H9 (cell line): ENCODE measurements around the gene SMTNL2. TPM values are rescaled to one million over a fixed set of nuclear protein-coding genes. Genes with fewer than 3 reads are reported as not detected.

Experiments
- DNase-seq: peaks from one replicate; pipeline ENCODE4 v3.0.0-alpha.2; 2017
- H2AFZ ChIP-seq: one replicate; pipeline ENCODE4 v1.6.1; 2013; ENCODE audit warnings: mild to moderate bottlenecking, low read length, control low read depth, moderate library complexity
- H2AK5ac ChIP-seq: 2 replicates; pipeline ENCODE4 v1.6.1; 2013; ENCODE audit warnings: low read length, control low read depth, mixed read lengths; ENCODE audit not compliant: insufficient read length
- H2BK120ac ChIP-seq: one replicate; pipeline ENCODE4 v1.6.1; 2013; ENCODE audit warnings: low read depth, mild to moderate bottlenecking, low read length, control low read depth, inconsistent platforms; ENCODE audit not compliant: poor library complexity, severe bottlenecking
- H2BK12ac ChIP-seq: 2 replicates; pipeline ENCODE4 v1.6.1; 2013; ENCODE audit warnings: low read length, control low read depth, mixed read lengths, low read depth; ENCODE audit not compliant: insufficient read length
- H2BK15ac ChIP-seq: 2 replicates; pipeline ENCODE4 v1.6.1; 2013; ENCODE audit warnings: low read depth, low read length, control low read depth
- H2BK20ac ChIP-seq: one replicate; pipeline ENCODE4 v1.6.1; 2013; ENCODE audit warnings: low read depth, mild to moderate bottlenecking, low read length, control low read depth, inconsistent platforms; ENCODE audit not compliant: poor library complexity, severe bottlenecking
- H2BK5ac ChIP-seq: 2 replicates; pipeline ENCODE4 v1.6.1; 2013; ENCODE audit warnings: low read length, control low read depth, mixed read lengths; ENCODE audit not compliant: insufficient read length
- H3K14ac ChIP-seq: 2 replicates; pipeline ENCODE4 v1.6.1; 2013; ENCODE audit warnings: low read length, control low read depth; ENCODE audit not compliant: insufficient read depth
- H3K18ac ChIP-seq: 2 replicates; pipeline ENCODE4 v1.6.1; 2013; ENCODE audit warnings: low read depth, mild to moderate bottlenecking, mixed read lengths, low read length, control low read depth; ENCODE audit not compliant: insufficient read length
- H3K23ac ChIP-seq: 2 replicates; pipeline ENCODE4 v1.6.1; 2013; ENCODE audit warnings: low read length, control low read depth, mixed read lengths, low read depth; ENCODE audit not compliant: insufficient read length
- H3K23me2 ChIP-seq: 2 replicates; pipeline ENCODE4 v1.6.1; 2013; ENCODE audit warnings: low read depth, mild to moderate bottlenecking, mixed read lengths, low read length, control low read depth; ENCODE audit not compliant: insufficient read length, poor library complexity, severe bottlenecking
- H3K27ac ChIP-seq: 2 replicates; pipeline ENCODE4 v1.5.1; 2013; ENCODE audit warnings: low read length, control low read depth, mixed read lengths, low read depth; ENCODE audit not compliant: insufficient read length
- H3K27me3 ChIP-seq: 2 replicates; pipeline ENCODE4 v1.6.1; 2013; ENCODE audit warnings: low read length, control low read depth, inconsistent platforms; ENCODE audit not compliant: insufficient read depth
- H3K4ac ChIP-seq: 2 replicates; pipeline ENCODE4 v1.6.1; 2013; ENCODE audit warnings: low read depth, mild to moderate bottlenecking, control low read depth, inconsistent platforms, low read length, moderate library complexity
- H3K4me1 ChIP-seq: 2 replicates; pipeline ENCODE4 v1.6.1; 2013; ENCODE audit warnings: low read length, control low read depth, inconsistent platforms; ENCODE audit not compliant: insufficient read depth
- H3K4me2 ChIP-seq: 2 replicates; pipeline ENCODE4 v1.6.1; 2013; ENCODE audit warnings: low read length, control low read depth, mixed read lengths; ENCODE audit not compliant: insufficient read length, insufficient read depth
- H3K56ac ChIP-seq: 2 replicates; pipeline ENCODE4 v1.6.1; 2013; ENCODE audit warnings: low read depth, mild to moderate bottlenecking, mixed read lengths, low read length, control low read depth; ENCODE audit not compliant: insufficient read length
- H3K79me1 ChIP-seq: 2 replicates; pipeline ENCODE4 v1.6.1; 2013; ENCODE audit warnings: low read depth, mild to moderate bottlenecking, moderate library complexity, low read length, control low read depth, inconsistent platforms; ENCODE audit not compliant: insufficient read depth, poor library complexity, severe bottlenecking
- H3K79me2 ChIP-seq: 2 replicates; pipeline ENCODE4 v1.6.1; 2013; ENCODE audit warnings: low read length, control low read depth, inconsistent platforms; ENCODE audit not compliant: insufficient read depth
- H3K9ac ChIP-seq: 2 replicates; pipeline ENCODE4 v1.6.1; 2013; ENCODE audit warnings: low read length, control low read depth, mixed read lengths; ENCODE audit not compliant: insufficient read length; ENCODE audit errors: extremely low read depth
- H3K9me3 ChIP-seq: one replicate; pipeline ENCODE4 v1.6.1; 2013; ENCODE audit warnings: low read depth, low read length, inconsistent platforms; ENCODE audit not compliant: control insufficient read depth
- H3T11ph ChIP-seq: one replicate; pipeline ENCODE4 v1.6.1; 2013; ENCODE audit warnings: mild to moderate bottlenecking, low read length, control low read depth, inconsistent platforms
- H4K20me1 ChIP-seq: one replicate; pipeline ENCODE4 v1.6.1; 2013; ENCODE audit not compliant: control insufficient read depth, insufficient read length, insufficient read depth
- H4K5ac ChIP-seq: 2 replicates; pipeline ENCODE4 v1.6.1; 2013; ENCODE audit warnings: low read depth, mild to moderate bottlenecking, mixed read lengths, low read length, control low read depth; ENCODE audit not compliant: insufficient read length
- H4K8ac ChIP-seq: replicated peaks from 2 replicates; pipeline ENCODE4 v1.6.1; 2013; ENCODE audit warnings: low read length, control low read depth, mixed read lengths, low read depth; ENCODE audit not compliant: insufficient read length
- H4K91ac ChIP-seq: 2 replicates; pipeline ENCODE4 v1.6.1; 2013; ENCODE audit warnings: low read depth, mild to moderate bottlenecking, moderate library complexity, mixed read lengths, low read length, control low read depth; ENCODE audit not compliant: insufficient read length
- H3K27ac Mint-ChIP-seq, 3 experiments: 2 replicates in 2 of 3; 3 replicates in 1 of 3; pipeline ENCODE4 v1.8.0; 2020 to 2021; ENCODE audit warnings: mixed read lengths in 3 of 3, mild to moderate bottlenecking in 1 of 3, moderate library complexity in 1 of 3
- H3K27me3 Mint-ChIP-seq: 2 replicates; pipeline ENCODE4 v1.8.0; 2021; ENCODE audit warnings: low read depth, mild to moderate bottlenecking, moderate library complexity, mixed read lengths
- H3K36me3 Mint-ChIP-seq, 3 experiments: 2 replicates in 2 of 3; 3 replicates in 1 of 3; pipeline ENCODE4 v1.8.0; 2020 to 2021; ENCODE audit warnings: low read depth in 3 of 3, mixed read lengths in 3 of 3; ENCODE audit not compliant: insufficient read depth in 1 of 3
- H3K4me1 Mint-ChIP-seq, 2 experiments: 2 replicates each; pipeline ENCODE4 v1.8.0; 2020; ENCODE audit warnings: mixed read lengths in 2 of 2
- H3K4me3 Mint-ChIP-seq, 2 experiments: 2 replicates in 1 of 2; 3 replicates in 1 of 2; pipeline ENCODE4 v1.8.0; 2020 to 2021; ENCODE audit warnings: mild to moderate bottlenecking in 2 of 2, mixed read lengths in 2 of 2, moderate library complexity in 1 of 2
- H3K9me3 Mint-ChIP-seq, 2 experiments: 2 replicates in 1 of 2; 3 replicates in 1 of 2; pipeline ENCODE4 v1.8.0; 2020; ENCODE audit warnings: mild to moderate bottlenecking in 2 of 2, mixed read lengths in 2 of 2, moderate library complexity in 1 of 2
- WGBS: extraction: QIAGEN DNeasy Blood & Tissue Kit; methylation state at CpG from one replicate; pipeline ENCODE4 v1.1.7; 2013; ENCODE audit warnings: missing lambda C conversion rate, low lambda C conversion rate, mixed read lengths; ENCODE audit not compliant: insufficient read length; ENCODE audit errors: extremely low coverage; 5-methylcytosine and 5-hydroxymethylcytosine counted together
- total RNA-seq: library from RNA; stranded (reverse); gene quantifications from 2 replicates; pipeline ENCODE4 v1.2.1, GENCODE V29; 2021
- TF ChIP-seq, protein P1 (sequence below): fragments of 200-600 bp; sonication (generic); conservative IDR thresholded peaks from 3 replicates; pipeline ENCODE4 v1.8.0; 2021; ENCODE audit warnings: antibody characterized with exemption, mild to moderate bottlenecking

SMTNL2 gene
- total RNA-seq, 1 experiment from 2014 or later: 0.77 TPM

DNA sequence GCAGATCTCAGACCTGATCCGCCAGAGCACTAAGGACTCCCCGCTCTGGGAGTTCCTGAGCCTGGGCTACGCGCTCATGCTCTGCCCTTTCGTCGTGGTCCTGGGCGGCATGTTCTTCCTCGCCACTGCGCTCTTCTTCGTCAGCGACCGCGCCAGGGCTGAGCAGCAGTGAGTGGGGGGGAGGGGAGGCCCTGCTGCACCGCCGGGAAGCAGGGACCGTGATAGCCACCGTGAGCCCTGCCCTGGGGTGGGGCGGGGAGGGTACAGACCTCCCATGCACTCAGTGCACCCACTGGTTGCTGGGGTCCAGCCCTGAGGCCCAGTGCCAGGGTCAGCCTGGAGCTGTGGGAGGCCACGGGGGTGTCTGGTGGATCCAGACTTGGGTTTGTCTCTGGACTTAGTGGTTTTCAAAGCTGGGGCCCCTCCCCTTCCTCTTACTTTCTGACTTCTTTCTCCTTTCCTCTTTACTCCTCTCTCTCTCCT lies 48.0 kb upstream of the SMTNL2 start:
- peak; percentile 72 for DNase-seq
- no peak overlapping the region for H4K91ac ChIP-seq
- no peak overlapping the region for H2BK15ac ChIP-seq
- peak overlapping the region; percentile 10 to 59; a peak in 2 of 5 replicates for H3K4me3 Mint-ChIP-seq
- H3K27ac ChIP-seq: no peak overlapping the region
- no peak overlapping the region for H3K23ac ChIP-seq
- H2BK120ac ChIP-seq: no peak overlapping the region
- H3K79me2 ChIP-seq: no peaks in the 10 kb centered on the region
- no peak overlapping the region for H2AFZ ChIP-seq
- no peak overlapping the region; a peak in 1 of 7 replicates for H3K27ac Mint-ChIP-seq
- H3K4ac ChIP-seq: no peak overlapping the region
- peaks cover 19 to 20% of the 10 kb centered on the region in 2 experiments for H3K4me1 Mint-ChIP-seq
- peaks cover 3% of the 10 kb centered on the region; the same call in 1 of the 2 replicates for H3K27me3 ChIP-seq
- WGBS: no CpG with 5 or more reads among the region's 19 CpGs
- no peaks in the 10 kb centered on the region; the same call in 1 of the 2 replicates for H3K4me1 ChIP-seq
- no peak overlapping the region for H3K14ac ChIP-seq
- H3K18ac ChIP-seq: no peak overlapping the region
- no peak overlapping the region for H4K8ac ChIP-seq
- no peaks in the 10 kb centered on the region for H3K23me2 ChIP-seq
- H3K9me3 Mint-ChIP-seq: no peaks in the 10 kb centered on the region
- H3K9ac ChIP-seq: no peak overlapping the region
- no peaks in the 10 kb centered on the region for H3K79me1 ChIP-seq
- peak overlapping the region; percentile 42 for H3K4me2 ChIP-seq
- no peak overlapping the region for H3T11ph ChIP-seq
- no peak overlapping the region for H2BK5ac ChIP-seq
- H3K9me3 ChIP-seq: no peaks in the 10 kb centered on the region
- TF ChIP-seq, protein P1, sequence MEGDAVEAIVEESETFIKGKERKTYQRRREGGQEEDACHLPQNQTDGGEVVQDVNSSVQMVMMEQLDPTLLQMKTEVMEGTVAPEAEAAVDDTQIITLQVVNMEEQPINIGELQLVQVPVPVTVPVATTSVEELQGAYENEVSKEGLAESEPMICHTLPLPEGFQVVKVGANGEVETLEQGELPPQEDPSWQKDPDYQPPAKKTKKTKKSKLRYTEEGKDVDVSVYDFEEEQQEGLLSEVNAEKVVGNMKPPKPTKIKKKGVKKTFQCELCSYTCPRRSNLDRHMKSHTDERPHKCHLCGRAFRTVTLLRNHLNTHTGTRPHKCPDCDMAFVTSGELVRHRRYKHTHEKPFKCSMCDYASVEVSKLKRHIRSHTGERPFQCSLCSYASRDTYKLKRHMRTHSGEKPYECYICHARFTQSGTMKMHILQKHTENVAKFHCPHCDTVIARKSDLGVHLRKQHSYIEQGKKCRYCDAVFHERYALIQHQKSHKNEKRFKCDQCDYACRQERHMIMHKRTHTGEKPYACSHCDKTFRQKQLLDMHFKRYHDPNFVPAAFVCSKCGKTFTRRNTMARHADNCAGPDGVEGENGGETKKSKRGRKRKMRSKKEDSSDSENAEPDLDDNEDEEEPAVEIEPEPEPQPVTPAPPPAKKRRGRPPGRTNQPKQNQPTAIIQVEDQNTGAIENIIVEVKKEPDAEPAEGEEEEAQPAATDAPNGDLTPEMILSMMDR: no peak
- H2BK20ac ChIP-seq: no peak overlapping the region
- peaks cover 39% of the 10 kb centered on the region for H3K27me3 Mint-ChIP-seq
- H4K20me1 ChIP-seq: peaks cover 5% of the 10 kb centered on the region
- no peak overlapping the region for H2BK12ac ChIP-seq
- H3K36me3 Mint-ChIP-seq: peaks cover 7 to 42% (median 17%) of the 10 kb centered on the region in 3 experiments; a peak in 6 of 7 replicates
- H4K5ac ChIP-seq: no peak overlapping the region
- no peak overlapping the region for H3K56ac ChIP-seq
- H2AK5ac ChIP-seq: no peak overlapping the region
